Glomerular visceral epithelial cell (primary cell): ENCODE measurements around the gene IL17B.

Experiments
- DNase-seq: peaks from one replicate; pipeline ENCODE4 v3.0.0-alpha.2; 2016; ENCODE audit errors: extremely low spot score

The IL17B gene

GRCh38 chr5:149414405-149415065 lies 35.4 kb upstream of the IL17B start:
- DNase-seq: peak; percentile 60

GRCh38 chr5:149413477-149414210 lies 34.6 kb upstream of the IL17B start:
- DNase-seq: no peak

- no peak for DNase-seq
These were observed 33.8 kb upstream of the IL17B start for GRCh38 chr5:149412783-149413476.

GRCh38 chr5:149411738-149412519 lies 32.8 kb upstream of the IL17B start:
- DNase-seq: no peak

GRCh38 chr5:149410721-149411432 lies 31.8 kb upstream of the IL17B start:
- DNase-seq: no peak

- DNase-seq: no peak
These were observed 31.0 kb upstream of the IL17B start for GRCh38 chr5:149410071-149410470.

- DNase-seq: no peak
These were observed 30.3 kb upstream of the IL17B start for GRCh38 chr5:149409268-149409948.

- no peak for DNase-seq
These were observed 29.4 kb upstream of the IL17B start for GRCh38 chr5:149408252-149409099.

- no peak for DNase-seq
These were observed 28.5 kb upstream of the IL17B start for GRCh38 chr5:149407323-149408251.

- no peak for DNase-seq
These were observed 27.9 kb upstream of the IL17B start for GRCh38 chr5:149406979-149407306.

GRCh38 chr5:149406203-149406978 lies 27.3 kb upstream of the IL17B start:
- DNase-seq: no peak

- DNase-seq: no peak
These were observed 26.6 kb upstream of the IL17B start for GRCh38 chr5:149405550-149406202.

GRCh38 chr5:149404746-149405549 lies 25.9 kb upstream of the IL17B start:
- no peak for DNase-seq

GRCh38 chr5:149403923-149404745 lies 25.0 kb upstream of the IL17B start:
- DNase-seq: no peak

GRCh38 chr5:149402291-149402690 lies 23.2 kb upstream of the IL17B start:
- DNase-seq: no peak

GRCh38 chr5:149401051-149401450 lies 22.0 kb upstream of the IL17B start:
- no peak for DNase-seq
